ENCODE measurements around the gene SPSB1.

Gene SPSB1

GRCh38 chr1:9275567-9276034 is 17.1 kb upstream of the SPSB1 start (continued):
- TF ChIP-seq ZFP69B (tag by site-specific recombination; IDR thresholded peaks at IDR 0.05) (0 out of 2 replicates have a peak, but pooled peaks have one; percentile 31), ZNF621 (tag by site-specific recombination; IDR thresholded peaks at IDR 0.05) (no peak), ZNF404 (tag by site-specific recombination; IDR thresholded peaks at IDR 0.05) (no peak), SCRT1 (tag by site-specific recombination; IDR thresholded peaks at IDR 0.05; ENCODE audit: borderline replicate concordance) (no peak), SP7 (tag by site-specific recombination; IDR thresholded peaks at IDR 0.05) (peak; percentile 82), ZNF600 (tag by site-specific recombination; IDR thresholded peaks at IDR 0.05) (peak; percentile 72), ZNF266 (tag by site-specific recombination; IDR thresholded peaks at IDR 0.05; ENCODE audit: low read depth) (no peak), ZEB2 (tag by site-specific recombination; IDR thresholded peaks at IDR 0.05) (0 out of 2 replicates have a peak, but pooled peaks have one; percentile 52), ZNF398 (tag by site-specific recombination; IDR thresholded peaks at IDR 0.05) (peak; percentile 70), ZNF138 (tag by site-specific recombination; IDR thresholded peaks at IDR 0.05; ENCODE audit: borderline replicate concordance) (no peak), SP3 (tag by site-specific recombination; IDR thresholded peaks at IDR 0.05) (0 out of 2 replicates have a peak, but pooled peaks have one; percentile 25), ZNF274 (IDR thresholded peaks at IDR 0.05; ENCODE audit: low read length) (no peak), ZNF274 (tag by site-specific recombination; IDR thresholded peaks at IDR 0.05; ENCODE audit: borderline replicate concordance) (no peak), KLF16 (tag by site-specific recombination; IDR thresholded peaks at IDR 0.05) (peak; percentile 28; the same call in 1 of the 2 replicates), ZIC2 (tag by site-specific recombination; IDR thresholded peaks at IDR 0.05) (peak; percentile 55), ZNF830 (tag by site-specific recombination; IDR thresholded peaks at IDR 0.05; ENCODE audit: low read depth) (no peak), HIC1 (tag by site-specific recombination; IDR thresholded peaks at IDR 0.05) (peak; percentile 42; the same call in 1 of the 2 replicates), ZNF221 (tag by site-specific recombination; IDR thresholded peaks at IDR 0.05; ENCODE audit: borderline replicate concordance) (no peak), EGR2 (tag by site-specific recombination; IDR thresholded peaks at IDR 0.05; ENCODE audit: low read depth) (peak; percentile 91), ZNF843 (tag by site-specific recombination; IDR thresholded peaks at IDR 0.05) (no peak), KLF8 (tag by site-specific recombination; IDR thresholded peaks at IDR 0.05) (peak; percentile 51; the same call in 1 of the 2 replicates), TSHZ1 (tag by site-specific recombination; IDR thresholded peaks at IDR 0.05; ENCODE audit: borderline replicate concordance) (no peak), ZSCAN4 (tag by site-specific recombination; IDR thresholded peaks at IDR 0.05) (no peak), ZNF184 (tag by site-specific recombination; IDR thresholded peaks at IDR 0.05) (peak; percentile 64; the same call in 1 of the 2 replicates), ZNF692 (tag by site-specific recombination; IDR thresholded peaks at IDR 0.05) (peak; percentile 54)
- TF ChIP-seq, protein P1, sequence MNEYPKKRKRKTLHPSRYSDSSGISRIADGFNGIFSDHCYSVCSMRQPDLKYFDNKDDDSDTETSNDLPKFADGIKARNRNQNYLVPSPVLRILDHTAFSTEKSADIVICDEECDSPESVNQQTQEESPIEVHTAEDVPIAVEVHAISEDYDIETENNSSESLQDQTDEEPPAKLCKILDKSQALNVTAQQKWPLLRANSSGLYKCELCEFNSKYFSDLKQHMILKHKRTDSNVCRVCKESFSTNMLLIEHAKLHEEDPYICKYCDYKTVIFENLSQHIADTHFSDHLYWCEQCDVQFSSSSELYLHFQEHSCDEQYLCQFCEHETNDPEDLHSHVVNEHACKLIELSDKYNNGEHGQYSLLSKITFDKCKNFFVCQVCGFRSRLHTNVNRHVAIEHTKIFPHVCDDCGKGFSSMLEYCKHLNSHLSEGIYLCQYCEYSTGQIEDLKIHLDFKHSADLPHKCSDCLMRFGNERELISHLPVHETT (tag by site-specific recombination; IDR thresholded peaks at IDR 0.05) = 0 out of 2 replicates have a peak, but pooled peaks have one; percentile 41
- TF ChIP-seq, protein P2, sequence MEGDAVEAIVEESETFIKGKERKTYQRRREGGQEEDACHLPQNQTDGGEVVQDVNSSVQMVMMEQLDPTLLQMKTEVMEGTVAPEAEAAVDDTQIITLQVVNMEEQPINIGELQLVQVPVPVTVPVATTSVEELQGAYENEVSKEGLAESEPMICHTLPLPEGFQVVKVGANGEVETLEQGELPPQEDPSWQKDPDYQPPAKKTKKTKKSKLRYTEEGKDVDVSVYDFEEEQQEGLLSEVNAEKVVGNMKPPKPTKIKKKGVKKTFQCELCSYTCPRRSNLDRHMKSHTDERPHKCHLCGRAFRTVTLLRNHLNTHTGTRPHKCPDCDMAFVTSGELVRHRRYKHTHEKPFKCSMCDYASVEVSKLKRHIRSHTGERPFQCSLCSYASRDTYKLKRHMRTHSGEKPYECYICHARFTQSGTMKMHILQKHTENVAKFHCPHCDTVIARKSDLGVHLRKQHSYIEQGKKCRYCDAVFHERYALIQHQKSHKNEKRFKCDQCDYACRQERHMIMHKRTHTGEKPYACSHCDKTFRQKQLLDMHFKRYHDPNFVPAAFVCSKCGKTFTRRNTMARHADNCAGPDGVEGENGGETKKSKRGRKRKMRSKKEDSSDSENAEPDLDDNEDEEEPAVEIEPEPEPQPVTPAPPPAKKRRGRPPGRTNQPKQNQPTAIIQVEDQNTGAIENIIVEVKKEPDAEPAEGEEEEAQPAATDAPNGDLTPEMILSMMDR (tag by site-specific recombination; IDR thresholded peaks at IDR 0.05) = no peak
